ENCODE data around the gene MAP6D1.
A peak's percentile ranks its signal among the peaks of the same experiment; 100 is the strongest.

MAP6D1 gene

GRCh38 chr3:183822631-183823030 lies 2.7 kb downstream of the MAP6D1 start:
- no peak for DNase-seq

DNA sequence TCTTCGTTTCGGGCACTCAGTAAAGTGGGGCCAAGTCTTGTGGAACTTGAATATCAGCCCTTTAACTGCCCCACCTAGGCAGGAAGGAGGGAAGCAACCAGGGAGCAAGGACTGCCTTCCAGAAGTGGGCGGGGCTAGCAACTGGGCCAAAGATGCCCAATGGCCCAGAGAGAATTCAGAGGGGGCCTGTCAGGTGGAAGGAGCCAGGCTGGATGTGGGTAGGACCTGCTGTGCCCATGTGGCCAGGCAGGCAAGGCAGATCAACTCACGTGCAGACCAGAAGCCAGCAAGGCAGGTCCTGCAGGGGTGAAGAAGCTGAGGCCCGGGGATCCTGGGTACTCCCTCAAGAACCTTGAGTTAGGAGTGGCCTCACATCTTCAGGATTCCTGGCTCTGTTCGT lies 5.5 kb downstream of the MAP6D1 start:
- no peak for DNase-seq

DNA sequence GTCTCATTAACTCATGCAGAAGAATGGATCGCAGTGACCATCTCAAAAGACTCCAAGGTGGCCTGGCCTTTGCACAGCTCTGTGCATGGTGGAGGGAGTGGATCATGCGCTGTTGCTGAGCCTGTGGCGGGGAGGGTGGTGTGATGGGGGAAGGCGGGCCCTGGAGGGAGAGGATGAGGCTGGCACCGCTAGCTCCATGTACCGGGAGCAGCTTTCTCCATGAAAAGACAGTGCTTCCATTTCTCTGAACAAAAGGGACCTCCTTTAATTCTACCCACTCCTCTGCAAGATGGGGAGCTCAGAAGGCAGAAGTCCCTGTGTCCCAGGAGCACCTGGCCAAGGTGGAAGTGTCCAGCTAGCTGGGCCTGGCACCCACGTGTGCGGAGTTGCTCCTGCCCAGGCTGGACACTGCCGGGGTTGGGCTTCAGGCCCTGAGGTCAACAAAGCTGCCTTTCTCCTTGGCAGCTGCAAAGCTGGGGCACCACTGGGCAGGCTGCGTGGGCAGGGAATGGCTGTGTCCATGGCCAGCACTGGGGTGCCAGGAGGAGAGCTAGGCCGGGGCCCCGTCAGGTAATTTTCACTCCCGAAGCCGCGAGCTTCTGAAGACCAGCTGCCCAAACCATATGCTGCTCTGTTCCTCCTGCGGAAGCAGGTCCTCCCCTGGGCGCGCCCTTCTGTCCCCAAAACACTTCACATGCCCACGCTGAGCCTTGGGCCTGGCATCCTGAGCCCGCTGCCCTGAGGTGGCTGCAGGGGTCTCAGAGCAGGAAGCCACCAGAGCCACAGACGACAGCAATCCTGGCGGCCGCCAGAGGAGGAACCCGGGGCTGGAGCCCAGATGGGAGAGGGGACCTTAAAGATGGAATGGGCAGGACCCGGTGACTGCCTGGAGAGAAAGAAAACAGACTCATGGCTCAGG lies 6.4 kb downstream of the MAP6D1 start:
- no peak for DNase-seq

GRCh38 chr3:183818041-183818620 lies 7.2 kb downstream of the MAP6D1 start:
- DNase-seq: no peak

GRCh38 chr3:183817639-183818038 lies 7.7 kb downstream of the MAP6D1 start:
- DNase-seq: no peak

DNA sequence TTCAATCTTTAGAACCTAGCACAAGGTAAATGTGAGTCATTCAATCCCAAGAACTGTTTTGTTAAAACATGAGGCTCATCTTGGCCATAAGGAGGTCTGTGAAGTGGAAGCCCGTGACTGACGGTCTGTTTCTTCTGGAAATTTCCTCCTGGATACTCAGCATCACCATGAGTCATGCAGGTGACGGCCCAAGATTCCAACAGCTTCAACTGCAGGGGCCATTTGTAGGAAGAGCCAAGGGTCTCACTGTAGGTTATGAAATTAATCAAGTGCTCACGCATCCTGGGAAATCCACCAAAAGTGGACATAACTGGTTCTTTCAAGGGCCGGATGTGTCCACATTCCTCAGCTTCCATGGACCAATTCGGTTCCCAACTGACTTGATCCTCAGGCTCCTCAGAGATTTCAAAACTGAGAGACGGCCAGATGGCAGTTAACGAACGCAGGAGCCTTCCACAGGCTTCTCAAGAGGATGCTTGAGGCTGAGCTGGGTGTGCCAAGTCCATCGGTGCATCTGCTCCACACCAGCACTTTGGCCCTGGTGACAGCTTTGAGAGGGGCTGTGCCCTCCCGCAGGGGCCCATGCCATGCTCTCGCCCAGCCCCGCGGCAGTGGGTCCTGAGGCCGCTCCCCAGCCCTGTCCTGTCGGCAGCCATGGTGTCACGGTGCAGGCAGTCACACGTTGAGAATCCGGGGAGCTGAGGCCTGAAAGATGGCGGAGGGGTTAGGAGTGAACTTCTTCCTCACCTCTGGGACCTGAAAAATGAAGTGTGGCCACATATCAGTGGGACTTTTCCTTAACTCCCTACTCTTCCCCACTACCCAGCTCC lies 8.5 kb downstream of the MAP6D1 start:
- no peak for DNase-seq

DNA sequence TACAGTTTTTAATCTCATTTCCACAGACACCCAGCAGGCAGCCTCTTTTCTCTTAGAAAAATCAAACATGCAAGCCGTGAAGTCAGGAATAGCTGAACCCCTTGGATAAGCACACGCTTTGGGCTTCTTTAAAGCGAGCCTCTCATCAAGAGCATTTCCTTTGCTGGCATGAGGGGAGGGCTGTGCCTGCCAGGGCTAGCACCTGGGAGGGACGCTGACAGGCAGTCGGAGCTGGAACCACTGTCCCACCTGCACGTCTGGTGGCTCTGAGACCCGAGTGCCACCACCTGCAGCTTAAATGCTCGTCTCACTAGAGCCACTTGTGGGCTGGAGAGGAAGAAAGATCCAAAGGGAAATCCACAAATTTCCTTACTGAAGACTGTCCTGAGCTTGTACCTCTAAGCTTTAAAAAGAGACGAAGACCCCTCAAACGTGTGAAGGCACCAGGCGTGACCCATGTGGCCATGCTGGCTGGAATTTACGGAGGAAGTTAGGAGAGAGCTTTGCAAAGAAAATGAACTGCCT lies 9.4 kb downstream of the MAP6D1 start:
- DNase-seq: no peak

DNA sequence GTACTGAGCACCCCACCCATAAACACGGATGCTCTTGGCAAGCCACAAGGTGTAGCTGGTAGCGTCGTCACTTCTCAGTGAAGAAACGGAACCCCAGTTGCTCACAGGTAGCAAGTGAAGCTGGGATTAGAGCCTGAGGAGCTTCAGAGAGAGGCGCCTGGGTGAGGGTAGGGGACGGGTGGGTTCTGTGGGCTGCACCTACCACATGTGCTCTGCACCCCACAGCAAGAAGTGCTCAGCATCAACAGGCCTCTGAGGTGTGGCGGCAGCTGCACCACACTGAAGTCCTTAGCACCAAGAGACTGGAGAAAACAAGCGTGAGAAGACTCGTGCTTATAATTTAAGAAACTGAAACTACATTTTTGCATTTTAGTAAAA lies 9.8 kb downstream of the MAP6D1 start:
- no peak for DNase-seq

- DNase-seq: no peak
Observed at GRCh38 chr3:183814240-183814639, 11.1 kb downstream of the MAP6D1 start.

DNA sequence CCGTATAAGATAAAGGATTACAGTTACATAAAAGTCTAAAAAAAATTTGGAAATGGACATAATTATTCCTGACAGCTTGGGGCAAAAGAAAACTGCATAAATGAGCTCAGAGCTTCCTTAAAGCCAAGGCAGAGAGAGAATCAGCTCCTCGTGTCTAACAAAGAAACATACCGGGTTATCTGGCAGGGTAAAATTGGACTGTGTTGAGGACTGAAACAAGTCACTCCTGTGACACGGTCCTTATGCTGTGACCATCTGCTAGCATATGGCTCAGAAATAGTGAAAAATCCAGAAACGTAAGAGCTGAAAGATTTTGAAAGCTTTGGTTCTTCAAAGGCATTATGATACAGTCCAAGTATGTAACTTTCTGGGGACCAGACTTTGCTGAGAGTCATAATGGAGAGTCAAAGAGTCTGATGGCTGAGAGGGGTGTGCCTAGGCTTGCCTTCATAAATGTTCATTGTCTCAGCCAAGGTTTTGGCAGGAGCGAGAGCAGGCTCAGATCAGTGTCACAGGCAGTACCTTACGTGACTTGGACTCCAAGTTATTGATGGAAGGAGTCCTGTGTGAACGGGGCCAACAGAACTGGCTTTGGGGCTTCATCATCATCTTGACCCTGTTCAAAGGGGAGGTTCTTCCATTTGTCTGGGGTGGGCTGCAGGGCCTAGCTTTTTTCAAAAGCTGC lies 12.5 kb downstream of the MAP6D1 start:
- DNase-seq: no peak

DNA sequence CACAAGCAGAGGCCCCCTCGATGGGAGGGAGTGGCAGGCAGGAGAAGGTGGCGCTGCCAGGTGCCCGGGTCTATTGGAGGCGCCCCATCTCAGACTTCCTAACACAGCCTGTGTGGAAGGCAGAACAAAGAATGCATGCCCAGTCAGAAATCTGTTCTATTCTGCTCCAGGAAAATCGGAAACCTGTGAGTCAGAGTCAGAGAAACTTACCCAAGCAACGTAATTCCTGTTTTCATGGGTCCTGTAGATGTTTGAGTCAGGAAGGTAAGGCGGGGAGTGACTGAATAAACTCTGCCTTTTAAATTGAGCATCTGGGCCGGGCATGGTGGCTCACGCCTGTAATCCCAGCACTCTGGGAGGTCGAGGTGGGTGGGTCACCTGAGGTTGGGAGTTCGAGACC lies 13.7 kb downstream of the MAP6D1 start:
- no peak for DNase-seq

- no peak for DNase-seq
Observed at GRCh38 chr3:183810643-183811594, 14.5 kb downstream of the MAP6D1 start.

DNA sequence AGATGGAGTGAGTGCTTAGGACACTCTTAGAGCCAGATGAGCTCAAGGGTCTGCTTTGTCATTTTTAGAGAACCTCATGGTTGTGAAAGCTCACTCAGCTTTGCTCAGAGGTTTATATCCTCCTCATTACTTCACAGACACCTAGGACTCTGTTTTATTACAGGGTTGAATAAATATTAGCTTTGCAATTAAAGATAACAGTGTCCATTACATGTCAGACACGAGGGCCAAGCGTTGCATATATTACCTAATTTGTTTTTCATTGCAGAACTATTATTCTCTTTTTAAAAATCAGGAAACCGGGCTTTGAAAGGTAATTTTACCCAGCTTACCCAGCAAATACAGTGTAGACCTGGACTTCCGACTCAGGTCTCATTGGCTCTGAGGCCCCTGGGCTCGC lies 16.1 kb downstream of the MAP6D1 start:
- DNase-seq: no peak

DNA sequence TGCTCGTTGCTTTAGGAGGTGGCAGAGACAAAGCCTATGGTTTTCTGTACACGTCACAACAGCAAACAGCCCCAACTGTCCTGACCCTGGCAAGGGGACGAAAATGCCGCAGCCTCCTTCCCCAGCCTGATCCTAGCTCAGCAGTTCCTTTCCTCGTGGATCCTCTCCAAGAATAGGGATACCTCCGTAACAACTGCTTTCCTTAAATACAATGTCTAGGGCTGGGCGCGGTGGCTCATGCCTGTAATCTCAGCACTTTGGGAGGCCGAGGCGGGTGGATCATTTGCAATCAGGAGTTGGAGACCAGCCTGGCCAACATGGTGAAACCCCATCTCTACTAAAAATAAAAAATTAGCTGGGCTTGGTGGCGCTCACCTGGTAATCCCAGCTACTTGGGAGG lies 17.0 kb downstream of the MAP6D1 start:
- no peak for DNase-seq

- DNase-seq: no peak
Observed at GRCh38 chr3:183807881-183808280, 17.5 kb downstream of the MAP6D1 start.

- no peak for DNase-seq
Observed at GRCh38 chr3:183807209-183807728, 18.1 kb downstream of the MAP6D1 start.

DNA sequence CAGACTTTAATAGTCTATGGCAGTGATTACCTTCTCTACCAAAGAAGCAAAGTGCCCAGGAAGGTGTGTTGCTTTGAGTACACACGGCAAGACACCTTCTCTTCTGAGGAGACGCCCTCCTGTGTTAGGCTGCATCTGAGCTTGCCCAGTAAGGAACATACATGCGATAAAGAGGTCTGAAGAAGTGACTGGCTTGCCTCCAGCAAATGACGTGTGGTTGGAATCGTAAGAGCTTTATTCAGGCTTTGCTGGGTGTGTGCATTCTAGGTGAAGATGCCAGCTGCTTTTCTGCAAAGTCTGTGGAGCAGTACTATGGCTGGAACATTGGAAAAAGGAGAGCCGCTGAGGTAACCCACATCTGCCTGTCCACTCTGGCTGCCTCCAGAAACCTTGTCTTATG lies 22.4 kb downstream of the MAP6D1 start:
- no peak for DNase-seq

DNA sequence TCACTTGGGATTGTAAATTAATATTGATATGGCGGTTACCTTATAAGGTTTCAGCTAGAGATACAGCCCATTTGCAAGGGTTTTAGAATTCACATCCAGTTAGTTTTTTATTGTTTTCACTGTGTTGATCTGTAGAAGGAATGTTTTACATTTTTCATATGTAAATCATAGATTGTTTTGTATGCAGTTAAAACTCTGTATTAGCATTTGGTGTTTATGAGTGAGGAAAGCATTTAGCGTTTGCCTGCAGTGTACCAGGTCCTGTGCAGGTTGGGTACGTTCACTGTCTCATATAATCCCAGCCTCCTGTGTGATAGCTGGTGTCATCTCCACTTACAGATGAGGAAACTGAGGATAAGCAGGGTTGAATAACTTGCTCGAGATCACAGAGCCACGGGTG lies 23.8 kb downstream of the MAP6D1 start:
- DNase-seq: no peak

- no peak for DNase-seq
Observed at GRCh38 chr3:183800243-183800863, 25.0 kb downstream of the MAP6D1 start.

DNA sequence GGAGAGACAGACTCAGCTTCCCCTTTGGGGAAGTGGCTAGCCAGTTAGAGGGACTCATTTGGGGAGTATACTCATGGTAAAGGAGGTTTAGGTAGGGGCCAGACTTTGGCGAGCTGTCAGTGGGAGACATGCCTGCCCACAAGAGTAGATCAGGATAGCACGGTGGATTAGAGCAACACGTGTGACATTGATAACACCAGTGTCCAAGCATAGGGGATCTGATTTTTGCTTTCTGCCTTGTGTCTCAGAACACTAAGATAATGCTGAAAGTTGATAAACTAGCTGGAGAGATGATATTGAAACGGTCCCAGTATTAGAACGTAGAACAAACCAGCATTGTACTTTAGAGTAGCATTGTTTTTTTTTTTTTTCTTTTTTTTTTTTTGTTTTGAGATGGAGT lies 25.9 kb downstream of the MAP6D1 start:
- DNase-seq: peak; percentile 52

GRCh38 chr3:183797996-183798395 lies 27.4 kb downstream of the MAP6D1 start:
- DNase-seq: no peak
